Common myeloid progenitor, CD34-positive (primary cell): ENCODE data around the gene SLC48A1.

Experiments used
- CTCF ChIA-PET: fragments of 350-600 bp; sonication (Branson Sonifier 250); formaldehyde crosslinking; loops from one replicate; lab custom pipeline; 2021; ENCODE audit warnings: antibody characterized with exemption; lab: Charles Lee
- POLR2A ChIA-PET: fragments of 350-600 bp; sonication (Branson Sonifier 250); formaldehyde crosslinking; loops from one replicate; lab custom pipeline; 2021; ENCODE audit warnings: antibody characterized with exemption; lab: Charles Lee
- DNase-seq, 3 donors: peaks; one replicate each; pipeline versions ENCODE4 v3.0.0 to v3.0.0-alpha.2; 2013
- H3K27ac ChIP-seq, 2 experiments: 1 replicate in 1 of 2; 2 replicates in 1 of 2; pipeline ENCODE4 v1.7.0; 2013; ENCODE audit warnings: inconsistent platforms in 2 of 2, low read length in 2 of 2, mild to moderate bottlenecking in 2 of 2, low read depth in 1 of 2, moderate library complexity in 1 of 2; ENCODE audit not compliant: severe bottlenecking in 2 of 2, insufficient read depth in 1 of 2, poor library complexity in 1 of 2
- H3K27me3 ChIP-seq, 5 experiments: replicated peaks in 2 of 5; 1 replicate in 3 of 5; 2 replicates in 2 of 5; pipeline versions ENCODE4 v1.6.1 to v1.7.0; 2013; ENCODE audit warnings: low read length in 4 of 5, mild to moderate bottlenecking in 2 of 5, moderate library complexity in 2 of 5, inconsistent platforms in 1 of 5; ENCODE audit not compliant: insufficient read depth in 5 of 5, control insufficient read depth in 4 of 5
- H3K36me3 ChIP-seq, 4 experiments: 1 replicate in 2 of 4; 2 replicates in 2 of 4; pipeline versions ENCODE4 v1.6.1 to v1.7.0; 2013; ENCODE audit warnings: low read length in 3 of 4, control low read depth in 1 of 4, mild to moderate bottlenecking in 1 of 4; ENCODE audit not compliant: control insufficient read depth in 4 of 4, insufficient read depth in 4 of 4
- H3K4me1 ChIP-seq, 4 experiments: 1 replicate in 3 of 4; 2 replicates in 1 of 4; pipeline versions ENCODE4 v1.6.1 to v1.7.1; 2013; ENCODE audit warnings: low read length in 3 of 4, mild to moderate bottlenecking in 3 of 4, control low read depth in 1 of 4, inconsistent platforms in 1 of 4, moderate library complexity in 1 of 4; ENCODE audit not compliant: control insufficient read depth in 4 of 4, insufficient read depth in 4 of 4; ENCODE audit errors: control extremely low read depth in 1 of 4
- H3K4me3 ChIP-seq, 7 experiments: 1 replicate in 4 of 7; 2 replicates in 3 of 7; pipeline versions ENCODE4 v1.5.1 to v1.7.0; 2013; ENCODE audit warnings: mild to moderate bottlenecking in 7 of 7, low read length in 6 of 7, moderate library complexity in 6 of 7, inconsistent platforms in 2 of 7, low read depth in 2 of 7, control low read depth in 1 of 7; ENCODE audit not compliant: insufficient read depth in 4 of 7, control insufficient read depth in 1 of 7; ENCODE audit errors: extremely low read depth in 1 of 7
- H3K9me3 ChIP-seq, 5 experiments: 1 replicate in 4 of 5; 2 replicates in 1 of 5; pipeline versions ENCODE4 v1.6.1 to v1.7.1; 2013; ENCODE audit warnings: low read length in 4 of 5, mild to moderate bottlenecking in 2 of 5, inconsistent platforms in 1 of 5, low read depth in 1 of 5, moderate library complexity in 1 of 5; ENCODE audit not compliant: control insufficient read depth in 4 of 5, insufficient read depth in 2 of 5; ENCODE audit errors: control extremely low read depth in 1 of 5
- WGBS: methylation state at CpG from one replicate; pipeline ENCODE4 v1.1.5; 2013; ENCODE audit not compliant: insufficient coverage; 5-methylcytosine and 5-hydroxymethylcytosine counted together

SLC48A1 gene

GRCh38 chr12:47762850-47763465 is 10.1 kb upstream of the SLC48A1 start:
- DNase-seq = no peak
- CTCF ChIA-PET = interaction anchor here (0.8 to 35.4 kb wide), 8 partner anchors 16 to 76 kb away, joined by 3 to 1109 read pairs (median 6); partner anchors contain the start of gene SLC48A1
- no peak overlapping the region for H3K27ac ChIP-seq
- no peak overlapping the region for H3K4me3 ChIP-seq
- H3K4me1 ChIP-seq = peaks cover 4 to 54% (median 43%) of the 10 kb centered on the region in 4 experiments
- H3K36me3 ChIP-seq = peaks cover 0 to 4% (median 0%) of the 10 kb centered on the region in 4 experiments
- H3K9me3 ChIP-seq = no peaks in the 10 kb centered on the region
- no peaks in the 10 kb centered on the region for H3K27me3 ChIP-seq
- 100% methylated on average over 2 of the region's 3 CpGs for WGBS
- POLR2A ChIA-PET = no interaction called here

GRCh38 chr12:47763481-47764346 is 9.3 kb upstream of the SLC48A1 start:
- DNase-seq = peak in 2 of 3 donors; percentile 34 to 48
- no peak overlapping the region for H3K4me3 ChIP-seq
- POLR2A ChIA-PET = no interaction called here
- H3K27ac ChIP-seq = no peak overlapping the region
- no peaks in the 10 kb centered on the region for H3K9me3 ChIP-seq
- peaks cover 4 to 47% (median 36%) of the 10 kb centered on the region in 4 experiments for H3K4me1 ChIP-seq
- WGBS = 75% methylated on average over 7 of the region's 8 CpGs
- H3K27me3 ChIP-seq = no peaks in the 10 kb centered on the region
- CTCF ChIA-PET = interaction anchor here (1.2 to 35.4 kb wide), 6 partner anchors 15 to 76 kb away, joined by 3 to 1109 read pairs (median 58); partner anchors contain the start of gene SLC48A1
- peaks cover 0 to 4% (median 0%) of the 10 kb centered on the region in 4 experiments for H3K36me3 ChIP-seq

- WGBS = 50% methylated on average over 2 of the region's 5 CpGs
- DNase-seq = peak; percentile 38 to 82 (median 80)
- POLR2A ChIA-PET = interaction anchor here (0.6 to 1.5 kb wide), 3 partner anchors 8 to 73 kb away, joined by 3 to 5 read pairs (median 5); partner anchors contain the start of gene RAPGEF3
- CTCF ChIA-PET = interaction anchor here (0.7 to 29.0 kb wide), 13 partner anchors 12 to 115 kb away, joined by 3 to 1109 read pairs (median 6); partner anchors contain the start of genes ENDOU, RAPGEF3 and RPAP3
- Histone ChIP-seq H3K4me3 (no peak overlapping the region), H3K4me1 (peaks cover 4 to 44% (median 25%) of the 10 kb centered on the region in 4 experiments), H3K27me3 (no peaks in the 10 kb centered on the region), H3K9me3 (no peaks in the 10 kb centered on the region), H3K36me3 (peaks cover 0 to 4% (median 0%) of the 10 kb centered on the region in 4 experiments), H3K27ac (no peak overlapping the region)
Observed at GRCh38 chr12:47766502-47767215, 6.4 kb upstream of the SLC48A1 start.

- 57% methylated on average over 4 of the region's 4 CpGs for WGBS
- H3K4me3 ChIP-seq = no peak overlapping the region
- no peaks in the 10 kb centered on the region for H3K27me3 ChIP-seq
- ChIA-PET POLR2A (interaction anchor here (1.5 kb wide), 1 partner anchor 9 kb away, joined by 5 read pairs; the partner anchor contains the start of gene RAPGEF3), CTCF (interaction anchor here (0.6 to 29.0 kb wide), 14 partner anchors 12 to 492 kb away, joined by 3 to 1109 read pairs (median 6); partner anchors contain the start of genes ENDOU, RAPGEF3 and RPAP3)
- no peaks in the 10 kb centered on the region for H3K9me3 ChIP-seq
- no peaks in the 10 kb centered on the region for H3K36me3 ChIP-seq
- no peak overlapping the region for H3K27ac ChIP-seq
- peak; percentile 75 to 86 (median 80) for DNase-seq
- peaks cover 4 to 44% (median 26%) of the 10 kb centered on the region in 4 experiments for H3K4me1 ChIP-seq
Observed at GRCh38 chr12:47767216-47767724, 5.8 kb upstream of the SLC48A1 start.

- no peak overlapping the region for H3K4me3 ChIP-seq
- no peaks in the 10 kb centered on the region for H3K9me3 ChIP-seq
- ChIA-PET CTCF (interaction anchor here (0.8 to 29.0 kb wide), 8 partner anchors 11 to 71 kb away, joined by 3 to 1109 read pairs (median 16); partner anchors contain the start of genes ENDOU, RAPGEF3 and RPAP3), POLR2A (no interaction called here)
- H3K27me3 ChIP-seq = no peaks in the 10 kb centered on the region
- WGBS = 100% methylated on average over 2 of the region's 2 CpGs
- peaks cover 4 to 51% (median 29%) of the 10 kb centered on the region in 4 experiments for H3K4me1 ChIP-seq
- no peak for DNase-seq
- H3K36me3 ChIP-seq = no peaks in the 10 kb centered on the region
- H3K27ac ChIP-seq = no peak overlapping the region
Observed at GRCh38 chr12:47768323-47768811, 4.7 kb upstream of the SLC48A1 start.
